ENCODE results near the gene PHACTR1. TPM values are rescaled to one million over a fixed set of nuclear protein-coding genes. Genes with fewer than 3 reads are reported as not detected.

Gene PHACTR1
- total RNA-seq, 1 donor from 2014 or later = 3.9 TPM

GRCh38 chr6:13191461-13191860, 474.9 kb downstream of the PHACTR1 start:
- no peak for DNase-seq (ENCODE audit: low read depth)

DNA sequence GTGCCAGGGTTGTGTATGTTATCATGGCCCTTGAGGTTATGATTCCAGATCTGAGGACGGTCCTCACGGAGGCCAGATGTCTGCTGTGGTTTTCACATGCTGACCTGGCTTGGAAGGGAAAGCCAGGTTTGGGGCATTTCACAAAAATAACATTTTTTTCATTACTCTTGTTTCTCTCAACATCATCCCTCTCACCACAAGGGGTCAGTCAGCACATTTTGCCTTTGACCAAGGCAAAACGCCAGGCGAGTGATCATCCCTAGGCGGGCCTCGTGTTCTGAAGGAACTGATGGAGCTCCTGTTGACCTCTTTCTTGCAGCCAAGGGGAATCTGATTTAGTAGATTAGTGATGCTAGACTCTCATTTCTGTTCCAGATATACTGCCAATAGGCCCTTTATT, 478.3 kb downstream of the PHACTR1 start:
- peak; percentile 50 for DNase-seq (ENCODE audit: low read depth)

- DNase-seq (ENCODE audit: low read depth) = no peak
These were observed 479.2 kb downstream of the PHACTR1 start for GRCh38 chr6:13195803-13196202.

DNA sequence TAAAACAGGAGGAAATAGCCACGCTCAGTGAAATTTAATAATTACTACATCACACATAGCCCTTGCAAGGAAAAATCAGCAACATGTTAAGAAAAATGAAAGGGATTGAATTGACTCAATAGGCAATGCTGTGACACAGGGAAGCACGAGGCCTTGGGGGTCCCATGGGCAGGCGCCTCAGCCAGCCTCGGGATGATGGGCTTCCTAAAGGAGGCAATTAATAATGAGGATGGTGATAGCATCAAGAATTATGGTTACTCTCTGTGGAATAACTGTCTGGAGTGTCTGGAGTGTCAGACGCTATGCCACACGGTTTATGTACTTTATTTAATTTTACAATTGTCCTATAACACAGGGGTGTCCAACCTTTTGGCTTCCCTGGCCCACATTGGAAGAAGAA, 481.6 kb downstream of the PHACTR1 start:
- DNase-seq (ENCODE audit: low read depth) = no peak

- no peak for DNase-seq (ENCODE audit: low read depth)
These were observed 484.8 kb downstream of the PHACTR1 start for GRCh38 chr6:13201336-13201735.

DNA sequence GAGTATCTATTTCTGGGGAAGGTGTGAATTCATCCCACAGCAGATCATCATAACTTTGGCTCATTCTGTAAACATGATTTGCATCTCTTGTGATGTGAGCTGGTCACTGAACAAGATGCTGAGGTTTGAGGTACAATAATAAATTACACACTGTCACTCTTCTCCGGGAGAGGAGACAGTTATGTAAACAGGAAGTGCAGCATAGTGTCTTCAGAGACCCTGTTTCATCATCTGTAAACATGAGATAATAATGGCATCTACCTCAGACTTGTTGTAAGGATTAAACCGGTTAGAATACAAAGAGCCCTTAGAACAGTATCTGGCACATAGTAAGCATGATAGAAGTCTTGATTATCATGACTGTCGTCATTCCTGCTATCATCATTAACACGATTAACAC, 486.6 kb downstream of the PHACTR1 start:
- DNase-seq (ENCODE audit: low read depth) = no peak

GRCh38 chr6:13205106-13205505, 488.5 kb downstream of the PHACTR1 start:
- no peak for DNase-seq (ENCODE audit: low read depth)

- no peak for DNase-seq (ENCODE audit: low read depth)
These were observed 495.5 kb downstream of the PHACTR1 start for GRCh38 chr6:13212096-13212495.

- DNase-seq (ENCODE audit: low read depth) = no peak
These were observed 496.0 kb downstream of the PHACTR1 start for GRCh38 chr6:13212538-13212937.

- DNase-seq (ENCODE audit: low read depth) = no peak
These were observed 498.8 kb downstream of the PHACTR1 start for GRCh38 chr6:13215390-13215789.

GRCh38 chr6:13216236-13217014, 499.9 kb downstream of the PHACTR1 start:
- DNase-seq (ENCODE audit: low read depth) = no peak

- DNase-seq (ENCODE audit: low read depth) = no peak
These were observed 500.8 kb downstream of the PHACTR1 start for GRCh38 chr6:13217206-13217905.

DNA sequence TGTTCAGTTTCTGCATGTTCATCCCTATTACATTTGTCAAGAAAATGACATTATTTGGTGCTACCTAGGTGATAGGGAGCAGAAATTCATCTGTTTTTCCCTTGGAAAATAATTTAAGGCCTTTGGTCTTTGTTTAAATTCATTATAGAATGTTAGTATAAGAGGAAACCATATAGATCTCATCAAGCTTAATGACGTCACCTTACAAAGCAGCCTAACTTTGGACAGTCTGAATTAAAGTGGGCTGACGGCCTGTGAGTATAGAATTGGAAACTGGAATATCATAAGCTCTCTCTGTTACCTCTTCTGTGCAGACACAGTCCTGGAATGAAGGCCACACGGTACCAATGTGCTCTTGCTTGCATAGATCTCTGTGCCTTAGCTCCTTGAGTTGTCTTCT, 503.7 kb downstream of the PHACTR1 start:
- no peak for DNase-seq (ENCODE audit: low read depth)

DNA sequence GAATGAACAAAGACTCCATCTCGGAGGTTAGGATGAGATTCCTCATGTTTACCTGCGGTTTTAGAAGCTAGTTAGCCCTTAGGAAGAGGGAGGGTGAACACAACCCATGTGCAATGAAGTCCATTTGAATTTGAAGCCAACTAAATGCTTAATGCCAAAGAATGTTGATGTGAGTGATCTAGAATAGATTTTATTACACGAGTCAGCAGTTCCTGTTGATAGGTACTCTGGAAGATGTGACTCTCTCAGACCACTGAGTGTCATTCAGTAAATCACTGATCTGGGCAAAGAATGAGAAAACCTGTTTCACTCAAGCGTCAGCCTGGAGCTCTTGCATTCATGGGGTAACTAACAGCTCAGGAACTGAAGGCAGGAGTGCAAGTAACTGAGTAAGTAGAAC, 505.5 kb downstream of the PHACTR1 start:
- DNase-seq (ENCODE audit: low read depth) = no peak

DNA sequence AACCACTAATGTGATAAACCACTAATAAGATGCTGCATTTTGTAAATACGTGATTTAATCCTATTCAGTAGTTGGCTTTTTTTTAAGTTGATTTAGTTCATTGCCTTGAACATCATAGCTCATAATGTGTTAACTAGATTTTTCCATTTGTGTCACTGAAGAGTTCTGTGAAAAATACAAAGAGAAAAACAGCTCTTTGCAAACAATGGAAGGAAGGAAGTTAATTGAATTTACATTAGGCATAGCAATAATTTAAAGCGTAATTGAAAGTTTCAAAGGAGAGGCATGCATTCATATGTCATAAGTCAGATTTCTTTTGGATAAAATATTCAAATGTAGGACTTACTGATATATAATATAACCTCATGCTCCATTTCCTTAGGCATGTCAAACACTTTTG, 509.5 kb downstream of the PHACTR1 start:
- no peak for DNase-seq (ENCODE audit: low read depth)

DNA sequence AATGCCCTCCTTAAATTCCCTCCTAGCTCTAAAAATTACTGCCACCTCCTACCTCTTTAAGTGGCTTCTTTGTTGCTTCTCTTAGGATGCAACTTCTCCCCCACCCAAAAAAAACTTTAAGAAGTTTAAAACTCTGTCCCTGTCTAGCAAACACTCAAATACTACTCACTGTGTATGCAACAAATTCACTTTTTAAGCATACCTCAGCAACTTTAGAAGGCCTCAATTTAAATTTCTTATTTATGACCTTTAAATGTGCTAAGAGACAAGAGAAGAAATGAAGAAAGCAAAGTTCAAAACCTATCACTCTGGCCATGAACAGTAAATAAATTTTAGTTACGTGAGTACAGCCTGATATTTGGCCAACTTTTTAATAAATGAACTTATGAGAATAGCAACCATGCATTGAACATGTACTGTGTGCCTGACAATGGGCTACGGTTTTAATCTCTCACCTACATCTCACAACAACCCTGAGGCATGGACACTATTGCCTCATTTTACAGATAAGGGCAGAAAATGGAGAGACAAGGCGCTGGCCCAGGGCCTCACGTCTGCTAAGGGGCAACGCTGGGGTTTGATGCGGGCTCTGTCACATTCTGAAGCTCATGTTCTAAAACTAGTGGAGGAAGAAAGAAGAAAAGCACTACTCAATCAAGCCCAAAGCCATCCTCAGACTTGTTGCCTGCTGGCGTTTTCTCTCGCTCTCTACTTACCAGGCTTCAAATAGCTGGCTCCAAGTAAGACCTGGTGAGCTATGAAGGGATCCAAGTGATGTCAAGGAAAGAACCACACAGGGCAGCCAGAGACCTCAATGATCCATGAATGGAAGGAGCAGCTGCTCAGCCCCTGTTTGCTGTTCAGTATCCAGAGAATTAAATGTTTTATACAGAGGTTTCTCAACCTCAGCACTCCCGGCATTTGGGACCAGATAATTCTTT, 512.0 kb downstream of the PHACTR1 start:
- no peak for DNase-seq (ENCODE audit: low read depth)

GRCh38 chr6:13229205-13230085, 512.9 kb downstream of the PHACTR1 start:
- DNase-seq (ENCODE audit: low read depth) = peak; percentile 13

DNA sequence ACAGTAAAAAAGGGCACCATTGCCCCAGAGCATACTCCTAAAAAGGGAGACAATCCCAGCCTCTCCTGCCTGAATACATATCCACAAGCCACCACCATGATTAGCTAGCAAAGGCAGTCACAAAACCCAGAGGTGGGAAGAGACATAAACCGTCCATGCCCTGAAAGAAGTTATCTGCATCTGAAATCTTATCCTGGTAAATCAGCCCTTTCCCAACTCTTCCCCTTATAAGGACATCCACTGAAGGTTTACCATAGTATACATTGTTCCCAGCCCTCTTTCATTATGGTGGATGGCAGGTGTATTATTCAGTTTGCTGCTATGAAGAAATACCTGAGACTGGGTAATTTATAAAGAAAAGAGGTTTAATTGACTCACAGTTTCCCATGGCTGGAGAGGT, 516.5 kb downstream of the PHACTR1 start:
- DNase-seq (ENCODE audit: low read depth) = no peak

GRCh38 chr6:13234130-13234529, 517.6 kb downstream of the PHACTR1 start:
- peak; percentile 52 for DNase-seq (ENCODE audit: low read depth)

- no peak for DNase-seq (ENCODE audit: low read depth)
These were observed 518.8 kb downstream of the PHACTR1 start for GRCh38 chr6:13235339-13235738.

DNA sequence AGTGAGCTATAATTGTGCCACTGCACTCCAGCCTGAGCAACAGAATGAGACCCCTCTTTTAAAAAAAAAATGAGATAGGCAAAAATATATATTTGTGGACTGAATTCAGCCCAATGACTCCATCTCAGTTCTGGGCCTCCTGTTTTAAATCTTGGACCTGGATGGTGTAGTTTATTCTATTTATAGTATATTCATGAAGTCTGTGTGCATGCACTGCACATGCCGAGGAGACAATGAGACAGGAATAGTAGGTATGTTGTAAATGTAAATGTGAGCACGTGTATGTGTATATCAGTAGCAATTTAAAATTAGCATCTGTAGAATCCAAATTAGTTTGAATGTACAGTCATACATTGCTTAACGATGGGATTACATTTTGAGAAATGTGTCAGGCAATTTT, 520.8 kb downstream of the PHACTR1 start:
- no peak for DNase-seq (ENCODE audit: low read depth)
